Esophagus mucosa (tissue), 1 donor: ENCODE data around the gene TLN1. TPM values are rescaled to one million over a fixed set of nuclear protein-coding genes. Genes with fewer than 3 reads are reported as not detected.
A peak's percentile ranks its signal among the peaks of the same experiment; 100 is the strongest.

Source experiments
- ATAC-seq: fragments of 200-7000 bp; cut with Tn5 transposase; one replicate; pipeline ENCODE4 v1.9.1; 2020
- total RNA-seq: library from RNA; stranded (reverse); gene quantifications from one replicate; pipeline ENCODE4 v1.2.4, GENCODE V29; 2023
- donor health status: DM: yes; HTN: yes; CAD: no.

The TLN1 gene
- total RNA-seq, 1 donor from 2014 or later: 84.6 TPM

DNA sequence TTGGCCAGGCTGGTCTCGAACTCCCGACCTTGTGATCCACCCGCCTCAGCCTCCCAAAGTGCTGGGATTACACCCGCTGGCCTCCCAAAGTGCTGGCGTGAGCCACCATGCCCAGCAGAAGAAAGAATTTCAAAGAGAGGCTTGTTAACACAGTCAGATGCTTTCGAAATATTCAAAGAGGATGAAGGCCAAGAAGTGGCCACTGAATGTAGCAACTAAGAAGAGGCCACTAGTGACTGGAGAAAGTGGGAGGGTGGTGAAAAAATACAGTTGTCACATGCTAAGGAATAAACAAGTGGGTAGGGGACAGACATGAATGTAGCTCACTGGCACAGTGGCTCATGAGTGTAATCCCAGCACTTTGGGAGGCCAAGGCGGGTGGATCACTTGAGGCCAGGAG is 29.3 kb downstream of the TLN1 start:
- no peak for ATAC-seq

DNA sequence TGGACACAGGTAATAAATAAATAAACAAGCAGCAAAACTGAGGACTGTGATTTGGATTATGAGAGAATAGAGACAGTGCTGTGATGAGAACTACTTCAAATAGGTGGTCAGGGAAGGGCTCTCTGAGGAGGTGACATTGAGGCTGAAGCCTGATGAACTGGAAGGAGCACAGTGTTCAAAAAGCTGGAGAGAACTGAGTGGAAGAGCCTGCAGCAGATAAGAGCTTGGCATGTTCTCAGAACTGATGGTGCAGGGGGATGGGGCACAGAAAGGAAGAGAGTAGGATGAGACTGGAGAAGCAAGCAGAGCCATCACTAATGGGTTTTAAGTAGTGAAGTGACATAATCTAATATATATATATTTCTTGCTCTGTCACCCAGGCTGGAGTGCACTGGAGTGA is 31.1 kb downstream of the TLN1 start:
- ATAC-seq: no peak

DNA sequence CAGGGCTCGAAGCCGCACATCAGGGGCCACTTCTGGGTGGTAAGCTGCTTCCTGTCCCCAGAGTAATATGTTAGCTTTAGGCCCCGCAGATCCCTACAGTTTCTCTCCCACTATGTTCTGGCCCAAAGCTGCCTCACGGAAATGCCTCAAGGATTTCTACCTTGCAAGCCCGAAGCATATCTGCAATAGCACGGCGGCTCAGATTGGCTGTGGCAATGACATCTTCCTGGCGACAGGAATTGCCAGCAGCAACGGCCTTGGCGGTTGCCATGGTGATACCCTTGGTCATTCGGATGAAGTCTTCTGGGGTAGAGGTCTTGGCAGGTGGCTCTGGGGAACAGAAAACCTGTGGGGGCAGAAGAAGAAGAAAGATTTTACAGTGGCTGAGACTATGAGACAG is 32.0 kb downstream of the TLN1 start:
- ATAC-seq: no peak

DNA sequence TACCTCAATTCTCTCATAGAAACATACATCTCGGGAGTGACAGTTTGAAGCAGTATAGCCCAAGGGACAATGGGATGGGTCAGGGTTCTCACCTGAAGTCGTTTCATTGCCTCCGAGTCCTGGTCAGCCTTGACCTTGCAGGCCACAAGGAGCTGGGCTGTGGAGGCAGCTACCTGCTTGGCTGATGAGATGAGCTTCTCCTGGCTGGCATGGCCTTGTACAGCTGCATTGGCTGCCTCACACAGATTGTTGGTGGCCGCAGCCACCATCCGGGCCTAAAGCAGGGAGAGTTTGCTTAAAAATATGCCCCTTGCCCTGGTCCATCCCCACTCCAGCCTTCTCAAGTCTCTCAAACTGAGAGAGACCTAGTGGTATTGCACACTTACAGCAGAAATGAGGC is 33.8 kb downstream of the TLN1 start:
- no peak for ATAC-seq

DNA sequence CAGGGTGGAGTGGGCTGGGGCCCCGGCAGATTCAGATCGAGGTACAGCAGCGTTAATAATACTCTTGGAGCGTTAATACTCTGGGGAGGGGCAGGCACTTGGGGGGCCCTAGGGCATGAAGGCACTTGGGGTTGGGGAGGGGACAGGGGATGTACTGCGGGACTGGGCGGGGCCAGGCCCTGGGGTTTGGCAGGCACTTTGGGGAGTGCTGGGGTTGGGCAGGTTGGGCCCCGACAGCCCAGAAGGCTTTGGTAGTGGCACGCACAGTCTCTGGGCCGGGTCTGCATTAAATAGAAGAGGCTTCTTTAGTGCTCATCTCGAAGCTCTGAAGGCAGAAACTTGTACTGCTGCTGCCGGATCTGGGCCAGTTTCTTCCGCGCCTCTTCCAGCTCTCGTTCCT is 34.5 kb downstream of the TLN1 start:
- ATAC-seq: peak; percentile 26

DNA sequence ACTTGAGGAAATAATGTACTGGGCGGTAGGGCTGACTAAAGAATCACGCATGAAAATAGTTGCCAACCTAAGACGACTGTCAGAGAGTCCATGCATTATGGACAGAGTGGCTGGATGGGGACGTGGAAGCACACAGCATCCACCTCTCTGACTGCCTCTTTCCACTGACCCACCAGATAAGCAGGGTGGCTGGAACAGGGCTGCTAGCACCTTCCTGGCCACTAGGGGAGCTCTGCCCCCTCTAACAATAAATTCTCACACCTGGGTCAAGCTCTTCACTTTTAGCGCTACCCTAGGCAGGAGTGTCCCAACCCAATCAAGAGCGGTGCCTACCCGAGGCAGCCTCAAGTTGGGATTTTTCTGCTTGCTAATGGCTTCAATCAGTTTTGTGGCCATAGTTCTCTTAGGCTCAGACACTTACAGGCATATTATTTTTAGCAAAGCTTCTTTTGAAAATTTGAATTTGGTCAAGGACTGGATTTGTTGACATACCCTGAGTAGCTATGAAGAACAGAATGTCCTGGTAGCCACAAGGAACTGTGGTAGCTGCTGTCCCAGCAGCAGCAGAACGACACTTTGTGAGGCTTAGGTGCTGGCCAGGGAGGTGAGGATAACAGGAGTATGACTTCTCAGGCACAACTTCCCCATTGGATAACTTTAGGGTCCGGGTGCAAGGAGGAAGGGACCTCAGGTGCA is 35.3 kb downstream of the TLN1 start:
- peak; percentile 55 for ATAC-seq

DNA sequence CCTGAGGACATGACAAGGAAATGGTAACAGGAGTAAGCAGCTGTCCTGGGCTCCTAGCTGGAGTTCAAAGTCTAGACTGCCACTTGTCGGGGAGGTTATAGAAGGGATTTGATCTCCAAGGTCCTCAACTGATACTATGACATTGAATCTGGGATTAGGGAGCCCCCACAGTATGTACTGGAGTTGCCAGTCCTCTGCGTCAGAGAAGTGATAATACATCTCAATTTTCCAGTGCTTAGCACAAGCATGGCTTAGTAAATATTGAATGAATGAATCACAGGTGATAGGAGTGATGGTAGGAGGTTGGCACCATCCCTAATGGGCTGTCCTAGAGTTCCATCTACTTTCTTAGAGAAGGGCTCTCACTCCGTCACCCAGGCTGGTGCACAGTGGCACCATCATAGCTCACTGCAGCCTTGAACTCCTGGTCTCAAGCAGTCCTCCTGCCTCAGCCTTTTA is 36.0 kb downstream of the TLN1 start:
- ATAC-seq: no peak

DNA sequence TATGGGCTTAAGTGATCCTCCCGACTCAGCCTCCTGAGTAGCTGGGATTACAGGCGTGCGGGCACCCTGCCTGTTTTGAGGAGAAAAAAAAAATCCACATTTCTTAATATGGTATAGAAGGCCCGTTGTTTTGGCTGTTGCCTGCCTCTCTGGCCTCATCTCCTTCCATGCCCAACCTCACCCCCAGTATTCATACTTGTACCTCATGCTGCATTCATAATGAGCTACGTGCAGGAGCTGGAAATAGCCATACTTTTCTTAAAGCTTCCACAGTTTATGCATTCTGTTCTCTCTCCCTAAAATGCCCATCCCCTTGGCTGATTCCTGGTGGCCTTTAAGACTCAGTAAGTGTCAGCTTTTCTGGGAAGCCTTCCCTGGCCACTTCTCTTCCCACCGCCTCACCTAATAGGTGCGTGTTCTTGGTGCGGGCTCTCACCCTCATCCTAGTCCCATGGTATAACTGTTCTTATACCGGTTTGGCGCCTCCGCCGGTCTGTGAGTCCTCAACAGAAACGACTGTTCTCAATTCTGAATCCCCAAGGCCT is 40.2 kb downstream of the TLN1 start:
- no peak for ATAC-seq

DNA sequence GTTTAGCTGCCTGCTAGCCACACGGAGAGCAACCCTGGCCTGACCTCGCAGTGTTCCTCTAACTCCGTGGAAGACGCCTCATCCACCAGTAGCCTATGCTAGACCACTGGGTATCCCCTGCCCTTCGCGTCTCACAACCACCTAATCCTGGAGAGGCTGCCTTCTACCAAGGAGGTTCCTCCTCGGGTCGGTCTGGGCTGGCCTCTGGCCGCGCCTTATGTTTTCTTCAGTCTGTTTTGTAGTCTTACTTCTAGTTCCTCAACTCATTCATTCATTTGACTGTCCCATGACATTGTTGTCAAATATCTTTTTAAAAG is 40.7 kb downstream of the TLN1 start:
- peak; percentile 4 for ATAC-seq

DNA sequence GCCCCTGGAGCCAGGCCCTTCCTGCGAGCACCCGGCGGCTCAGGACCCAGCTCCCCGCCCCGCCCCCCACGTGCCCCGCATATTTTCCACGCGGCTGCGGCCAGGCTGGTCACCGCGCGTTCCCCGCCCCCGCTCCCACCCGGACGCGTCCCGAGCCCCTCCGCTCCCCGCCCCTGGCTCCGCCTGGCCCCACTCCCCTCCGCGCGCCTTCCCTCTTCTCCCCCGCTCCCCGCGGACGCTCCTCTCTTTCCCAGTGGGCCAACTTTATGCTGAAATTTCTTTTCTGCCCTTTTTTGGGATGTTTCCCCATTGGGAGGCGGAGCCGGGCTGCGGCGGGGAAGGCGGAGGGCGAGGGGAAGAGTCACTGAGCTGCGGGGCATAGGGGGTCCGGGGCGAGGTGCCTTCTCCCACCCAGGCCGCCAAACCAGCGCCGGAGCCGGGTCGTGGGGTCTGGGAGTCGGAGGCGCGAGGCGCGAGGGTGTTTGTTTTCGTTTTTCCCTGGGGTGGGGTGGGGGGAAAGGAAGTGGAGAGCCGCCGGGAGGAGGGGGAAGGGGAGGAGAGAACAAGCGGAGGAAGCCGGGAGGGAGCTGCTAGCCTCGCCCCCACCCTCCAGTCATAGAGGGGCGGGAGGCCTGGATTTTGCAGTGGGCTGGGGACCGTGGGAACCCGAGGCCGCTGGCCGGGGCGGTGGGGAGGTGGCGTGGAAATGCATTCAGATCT is 41.2 kb downstream of the TLN1 start:
- peak; percentile 31 for ATAC-seq

DNA sequence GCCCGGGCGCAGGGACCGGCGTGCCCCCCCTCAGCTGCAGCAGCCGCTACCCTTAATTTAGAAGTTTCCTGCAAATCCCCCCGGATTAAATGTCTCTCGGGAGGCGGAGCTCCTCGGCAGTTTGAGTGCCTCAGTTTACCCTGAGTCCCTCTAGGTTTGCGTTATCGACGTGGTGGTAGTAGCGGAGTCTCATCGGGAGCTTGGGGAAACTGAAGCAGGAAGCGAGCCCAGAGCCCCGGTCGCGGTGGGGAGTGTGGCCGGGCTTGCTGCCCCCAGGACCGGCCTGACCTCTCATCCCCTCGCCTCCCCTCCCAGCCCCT is 41.7 kb downstream of the TLN1 start:
- peak; percentile 31 for ATAC-seq

DNA sequence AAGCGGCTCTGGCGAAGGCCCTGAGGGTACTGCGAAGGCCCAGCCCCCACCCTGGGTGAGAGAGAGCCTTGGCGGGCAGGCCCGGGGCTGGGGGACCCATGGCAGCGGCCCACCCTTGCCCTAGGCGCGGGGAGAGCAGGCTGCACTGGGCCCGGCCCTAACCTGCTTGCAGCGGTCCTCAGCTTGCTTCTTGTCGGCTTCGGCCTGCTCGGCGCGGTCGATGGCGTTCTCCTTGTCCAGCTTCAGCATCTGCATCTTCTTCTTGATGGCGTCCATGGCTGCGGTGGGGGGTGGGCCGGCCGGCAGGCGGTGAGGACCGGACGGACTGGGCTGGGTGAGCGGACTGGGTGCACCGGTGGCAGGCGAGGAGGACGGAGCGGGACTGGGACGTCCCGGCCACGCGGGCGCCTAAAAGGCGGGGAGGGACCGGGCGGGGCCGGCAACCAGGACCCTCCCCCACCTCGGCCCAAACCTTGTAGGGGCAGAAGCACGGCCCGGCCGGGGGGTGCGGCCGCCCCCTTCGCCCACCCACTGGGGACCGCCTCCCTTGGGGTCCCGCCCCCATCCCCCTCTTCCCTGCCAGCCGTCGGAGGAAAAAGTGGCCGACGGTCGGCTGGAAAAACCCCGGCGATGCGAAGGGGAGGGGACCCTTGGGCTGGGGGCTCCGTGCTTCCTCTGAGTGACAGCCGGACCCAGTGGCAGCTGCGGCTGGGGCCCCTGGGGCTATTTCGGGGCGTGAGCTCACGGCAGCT is 42.3 kb downstream of the TLN1 start, which contains the start of gene TPM2:
TSS of gene TPM2 (minus strand) at position 384 of the 752 bp plus-strand sequence. CDS start at position 276, 108 bp downstream.
- ATAC-seq: peak; percentile 39

DNA sequence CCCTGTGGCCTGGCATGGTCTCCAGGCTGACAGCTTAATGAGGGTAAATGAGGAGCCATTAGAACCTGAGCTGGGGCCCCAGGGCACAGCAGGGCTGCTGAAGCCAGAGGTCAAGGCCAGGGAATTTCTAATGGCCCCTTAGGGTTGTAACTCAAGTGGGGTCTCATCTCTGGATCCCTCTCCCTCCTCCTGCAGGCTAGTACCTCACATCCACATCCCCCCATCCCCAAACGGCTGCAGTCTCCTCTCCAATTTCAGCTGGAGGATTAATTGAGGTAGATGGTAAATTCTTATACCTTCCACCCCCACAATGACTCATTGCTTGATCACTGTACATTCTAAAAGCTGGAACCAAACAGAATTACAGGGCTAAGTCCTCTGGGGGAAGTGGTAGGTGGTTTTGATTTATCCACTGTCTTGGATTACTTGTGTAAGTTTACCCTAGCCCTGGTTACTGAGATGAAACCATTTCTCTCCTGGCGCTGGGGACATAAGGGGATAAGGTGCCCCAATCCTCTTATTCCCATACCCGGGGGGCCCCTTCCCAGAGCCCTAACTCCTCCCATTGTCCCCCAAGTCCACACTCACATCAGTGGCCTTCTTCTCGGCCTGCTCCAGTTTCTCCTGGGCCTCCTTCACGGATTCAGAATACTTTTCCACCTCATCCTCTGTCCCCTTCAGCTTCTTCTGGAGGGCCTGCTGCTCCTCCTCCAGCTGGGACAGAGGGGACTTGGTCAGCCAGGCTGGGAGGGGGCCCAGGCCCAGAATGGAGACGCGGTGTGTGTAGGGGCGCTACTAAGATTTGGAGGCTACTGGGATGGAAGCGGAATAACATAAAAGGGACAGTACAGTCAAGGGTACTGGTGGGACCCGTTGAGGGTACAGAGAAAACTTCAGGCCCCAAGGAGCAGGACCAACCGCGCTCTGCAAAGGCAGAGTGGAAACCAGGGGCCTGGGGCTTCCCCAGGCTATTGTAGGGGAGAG is 43.1 kb downstream of the TLN1 start:
- peak; percentile 24 for ATAC-seq

DNA sequence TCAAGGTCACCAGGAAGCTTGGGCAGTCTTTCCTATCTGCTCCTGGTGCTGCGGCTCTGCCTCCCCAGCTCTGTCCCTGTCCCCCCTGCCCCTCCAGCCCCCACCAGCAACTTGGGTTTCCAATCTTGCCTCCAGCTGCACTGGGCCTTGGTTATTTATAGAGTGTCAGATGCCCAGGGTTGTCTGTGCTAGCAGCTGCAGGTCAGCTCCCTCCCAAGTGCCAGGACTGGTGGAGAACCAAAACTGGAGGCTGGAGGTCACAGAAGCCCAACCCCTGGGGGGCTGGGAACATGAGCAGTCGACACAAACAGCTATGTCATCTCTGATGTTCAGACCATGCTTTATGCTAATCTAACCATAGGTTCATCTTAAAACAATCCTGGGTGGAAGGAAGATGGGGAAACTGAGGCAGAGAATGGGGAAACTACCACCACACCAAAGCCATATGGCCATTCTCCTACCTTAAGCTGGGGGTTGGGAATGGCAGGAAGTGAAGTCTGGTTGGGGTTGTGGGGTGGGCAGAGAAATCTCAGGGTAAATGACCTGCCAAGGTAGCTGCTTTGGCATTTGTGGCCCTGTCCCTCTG is 43.9 kb downstream of the TLN1 start:
- no peak for ATAC-seq

DNA sequence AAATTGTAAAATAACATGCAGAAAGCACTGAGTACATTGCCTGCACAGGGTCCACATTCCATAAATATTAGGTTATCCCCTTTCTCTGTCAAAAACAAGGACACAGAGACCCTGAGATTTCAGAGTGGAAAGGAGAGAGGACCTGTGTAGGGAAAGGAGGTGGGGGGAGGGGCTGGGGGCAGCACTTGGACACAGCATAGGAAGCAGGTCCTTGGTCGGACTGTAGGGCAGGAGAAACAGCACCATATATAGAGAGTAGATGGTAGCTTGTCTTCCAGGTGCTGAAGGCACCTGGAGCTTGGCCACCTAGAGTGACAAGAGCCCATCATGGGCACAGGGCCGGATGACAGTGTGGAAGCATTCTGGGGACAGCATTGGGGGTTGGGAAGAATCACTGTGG is 44.7 kb downstream of the TLN1 start:
- ATAC-seq: no peak

DNA sequence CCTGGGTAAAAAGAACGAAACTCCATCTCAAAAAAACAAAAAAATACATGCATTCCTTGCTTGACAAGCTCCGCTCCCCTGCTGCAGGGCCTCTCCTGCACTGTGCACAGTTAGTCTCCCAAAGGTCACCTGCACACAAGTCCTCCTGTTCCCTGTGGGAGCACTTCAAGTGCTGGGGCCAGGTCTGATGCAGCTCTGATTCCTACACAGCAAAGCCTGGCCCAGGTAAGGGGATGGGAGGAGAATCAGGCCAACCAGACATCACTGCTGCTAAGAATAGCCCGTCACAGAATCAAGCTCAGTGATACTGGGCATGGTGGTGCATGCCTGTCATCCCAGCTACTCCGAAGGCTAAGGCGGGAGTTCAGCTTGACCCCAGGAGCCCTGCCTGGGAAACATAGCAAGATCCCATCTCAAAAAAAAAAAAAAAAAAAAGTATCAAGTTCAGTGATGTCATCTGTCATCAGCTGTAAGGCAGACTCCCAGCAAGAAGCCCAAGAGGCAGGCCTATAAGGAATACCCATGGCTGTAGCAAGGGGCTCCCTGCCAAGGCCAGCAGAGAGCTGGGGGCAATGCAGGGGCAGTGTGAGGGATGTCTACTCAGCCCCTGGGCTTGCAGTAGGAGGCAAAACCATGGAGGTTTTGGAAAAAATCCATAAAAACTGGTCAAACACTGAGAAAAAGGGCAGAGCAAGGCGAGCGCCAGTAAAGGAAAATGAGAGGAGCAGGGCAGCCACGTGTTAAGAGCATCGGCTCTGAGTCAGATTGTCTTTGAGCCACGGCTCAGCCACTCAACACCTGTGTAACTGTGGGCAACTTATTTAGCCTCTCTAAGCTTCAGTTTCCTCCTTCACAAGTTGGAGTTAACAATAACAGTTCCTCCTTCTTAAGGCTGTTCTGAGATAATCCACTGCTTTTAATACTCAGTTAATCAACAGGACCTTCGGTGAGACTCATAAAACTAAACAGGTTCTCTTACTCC is 45.5 kb downstream of the TLN1 start:
- no peak for ATAC-seq

DNA sequence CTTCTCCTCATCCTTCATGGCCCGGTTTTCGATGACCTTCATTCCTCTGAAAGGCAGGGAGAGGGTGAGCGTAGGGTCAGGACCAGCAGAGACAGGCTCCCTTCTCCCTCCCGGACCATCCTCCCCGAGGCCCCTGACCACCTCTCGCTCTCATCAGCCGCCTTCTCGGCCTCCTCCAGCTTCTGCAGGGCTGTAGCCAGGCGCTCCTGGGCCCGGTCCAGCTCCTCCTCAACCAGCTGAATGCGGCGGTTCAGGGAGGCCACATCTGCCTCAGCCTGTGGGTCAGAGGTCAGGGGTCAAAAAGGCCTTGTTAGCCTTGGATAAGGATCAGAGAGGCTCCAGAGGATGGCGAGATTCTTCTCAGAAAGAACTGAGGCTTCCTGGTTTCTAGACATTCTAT is 46.5 kb downstream of the TLN1 start:
- no peak for ATAC-seq

DNA sequence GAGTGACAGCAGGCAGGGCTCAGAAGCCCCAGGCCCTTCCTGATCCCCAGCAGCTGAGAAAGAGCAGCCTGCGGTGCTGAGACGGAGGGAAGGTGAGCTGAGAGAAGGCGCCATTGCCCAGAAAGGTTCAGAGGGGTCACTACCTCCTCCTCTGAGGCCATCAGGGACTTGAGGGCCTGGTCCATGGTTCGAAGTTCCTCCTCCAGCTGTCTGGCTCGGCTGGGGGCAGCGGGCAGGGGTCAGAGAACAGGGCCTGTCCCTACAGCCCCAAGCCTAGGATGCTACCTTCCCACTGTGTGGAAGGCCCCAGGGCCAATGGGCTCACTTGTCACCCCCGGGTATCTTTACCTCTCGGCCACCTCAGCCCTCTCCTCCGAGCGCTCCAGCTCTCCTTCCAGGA is 47.1 kb downstream of the TLN1 start:
- ATAC-seq: no peak

DNA sequence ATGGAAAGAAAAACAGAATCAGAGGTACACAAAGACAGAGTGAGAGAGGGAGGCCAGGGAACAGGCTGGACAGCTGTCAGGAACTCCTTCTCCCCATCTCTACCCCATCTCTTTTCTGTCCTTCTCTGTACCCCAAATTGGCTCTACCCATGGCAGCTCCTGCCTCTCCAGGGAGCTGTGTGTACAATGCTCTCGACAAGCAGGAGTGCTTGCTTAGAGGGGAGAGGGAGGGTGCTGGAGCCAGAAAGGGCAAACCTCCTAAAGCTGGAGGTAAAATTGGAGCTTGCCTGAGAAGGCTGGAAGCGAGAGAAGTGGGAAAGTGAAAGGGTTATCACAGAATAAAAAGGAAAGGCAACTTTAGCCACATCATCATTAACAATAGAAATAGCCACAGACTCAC is 48.7 kb downstream of the TLN1 start:
- no peak for ATAC-seq

DNA sequence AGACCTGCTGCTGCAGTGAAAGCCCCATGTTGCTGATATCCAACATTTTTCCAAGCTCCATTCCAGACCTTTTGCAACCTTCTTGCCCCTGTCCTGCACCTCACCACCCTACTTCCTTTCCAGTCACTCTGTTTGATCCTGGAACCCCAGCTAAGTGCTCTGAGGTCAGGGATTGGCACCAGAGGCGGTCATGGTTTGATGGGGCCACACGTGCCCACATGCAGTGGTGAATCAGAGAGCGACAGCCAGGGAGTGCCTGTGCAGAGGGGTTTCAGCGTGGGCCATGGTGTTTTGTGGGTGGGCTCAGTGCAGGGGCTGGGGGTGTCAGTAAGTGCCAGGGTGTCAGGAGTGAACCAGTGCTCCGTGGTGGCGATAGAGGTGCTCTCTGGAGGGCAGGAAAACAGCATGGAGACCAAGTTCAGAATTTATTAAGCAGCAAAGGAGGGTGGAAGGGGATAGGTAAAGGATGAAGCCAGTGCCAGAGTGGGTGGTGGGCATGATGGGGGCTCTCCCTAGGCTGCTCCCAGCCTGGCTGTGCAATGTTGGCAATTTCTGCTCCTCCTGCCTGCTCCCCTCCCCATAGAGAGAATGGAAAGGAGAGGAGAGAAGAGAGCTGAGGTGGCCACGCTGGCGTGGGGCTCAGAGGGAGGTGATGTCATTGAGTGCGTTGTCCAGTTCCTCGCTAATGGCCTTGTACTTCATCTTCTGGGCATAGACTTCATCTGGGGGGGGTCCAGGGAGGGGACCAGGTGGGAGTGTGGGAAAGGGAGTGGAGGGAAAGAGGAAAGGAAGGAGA is 49.3 kb downstream of the TLN1 start:
- ATAC-seq: no peak
